Measurements from ENCODE around the gene LCA5L. TPM values are rescaled to one million over a fixed set of nuclear protein-coding genes. Genes with fewer than 3 reads are reported as not detected.
"Not testable (repeated sequence)": the region's sequence is repeated elsewhere in the genome, so short reads cannot be mapped to it uniquely, and the experiment has no call there.

The LCA5L gene
- total and polyA plus RNA-seq, 10 of the 15 experiments (the other 5 are each of a cell fraction or from before 2014, with no cell fraction given), result 0.18 to 0.55 (median 0.27) TPM; not detected in 2

DNA sequence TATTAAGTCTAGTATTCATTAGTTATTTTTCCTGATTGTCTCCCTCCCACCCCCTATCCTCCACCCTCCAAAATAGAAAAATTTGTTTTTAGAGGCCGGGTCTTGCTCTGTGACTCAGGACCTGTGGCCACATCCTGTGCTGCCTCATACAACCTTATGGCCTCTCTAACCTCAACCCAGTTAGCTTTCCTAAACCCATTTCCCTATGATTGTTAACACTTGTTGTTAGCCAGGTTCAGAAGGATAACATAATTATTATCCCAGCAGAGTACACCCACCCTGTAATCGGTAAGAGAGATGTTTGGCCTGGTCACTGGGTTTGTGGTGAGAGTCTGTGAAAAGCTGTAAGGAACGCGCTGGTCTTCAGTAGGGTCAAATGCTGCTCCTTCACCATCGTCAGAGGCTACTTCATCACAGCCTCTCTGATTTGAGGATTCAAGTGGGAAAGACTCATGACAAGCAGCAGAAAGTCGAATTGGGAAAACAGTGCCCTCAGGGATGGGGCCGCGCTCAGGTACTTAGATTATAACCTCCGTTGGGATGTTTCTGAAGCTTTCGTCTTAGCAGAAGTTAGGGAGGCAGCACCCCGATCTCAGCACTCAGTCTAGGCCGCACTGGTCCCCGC, 60.8 kb downstream of the LCA5L start:
- peaks cover 13% of the 10 kb centered on the region for H3K4me1 ChIP-seq (ENCODE audit: control insufficient read depth, insufficient read depth, low read length)
- no peaks in the 10 kb centered on the region for H3K36me3 ChIP-seq (ENCODE audit: control insufficient read depth in 2 of 2, insufficient read depth in 2 of 2, low read length in 1 of 2)
- H3K4me2 ChIP-seq (ENCODE audit: control insufficient read depth, insufficient read depth), result 0 out of 2 replicates have a peak overlapping the region, but pooled peaks have one; percentile 9
- no peaks in the 10 kb centered on the region for H4K20me1 ChIP-seq (ENCODE audit: control insufficient read depth, insufficient read depth)
- BruUV-seq (replicated peaks), result no TSS peak
- ChIA-PET SMC1A (ENCODE audit: uncharacterized antibody, unreplicated experiment) (no interaction called here), CTCF (interaction anchor here (0.7 to 1.0 kb wide), 2 partner anchors 57 to 207 kb away, joined by 3 read pairs; no protein-coding TSS in a partner anchor), POLR2A (no interaction called here), RAD21 (ENCODE audit: unreplicated experiment) (interaction anchor here (0.7 to 0.8 kb wide), 2 partner anchors 9 to 11 kb away, joined by 3 to 4 read pairs; no protein-coding TSS in a partner anchor)
- H3K4me3 ChIP-seq, result no peak overlapping the region
- DNase-seq (ENCODE audit: low read depth, low spot score) (no peak), FAIRE-seq (no peak), ATAC-seq (no peak)
- TF ChIP-seq NFYB (IDR thresholded peaks at IDR 0.05; ENCODE audit: insufficient read depth, low read depth, low read length) (no peak), WRNIP1 (IDR thresholded peaks at IDR 0.05; ENCODE audit: borderline replicate concordance, low read depth, low read length) (no peak), RBBP5 (conservative IDR thresholded peaks at IDR 0.05) (no peak), ZBED1 (IDR thresholded peaks at IDR 0.05; ENCODE audit: borderline replicate concordance) (no peak), MEF2A (IDR thresholded peaks at IDR 0.05; ENCODE audit: insufficient read depth, low read depth, low read length) (no peak), HCFC1 (IDR thresholded peaks at IDR 0.05; ENCODE audit: low read length) (no peak), CEBPB (IDR thresholded peaks at IDR 0.05; ENCODE audit: borderline replicate concordance in 1 of 2, low read depth in 2 of 2, low read length in 2 of 2) (no peak), PAX8 (IDR thresholded peaks at IDR 0.05) (no peak)
- TF ChIP-seq, protein P1, sequence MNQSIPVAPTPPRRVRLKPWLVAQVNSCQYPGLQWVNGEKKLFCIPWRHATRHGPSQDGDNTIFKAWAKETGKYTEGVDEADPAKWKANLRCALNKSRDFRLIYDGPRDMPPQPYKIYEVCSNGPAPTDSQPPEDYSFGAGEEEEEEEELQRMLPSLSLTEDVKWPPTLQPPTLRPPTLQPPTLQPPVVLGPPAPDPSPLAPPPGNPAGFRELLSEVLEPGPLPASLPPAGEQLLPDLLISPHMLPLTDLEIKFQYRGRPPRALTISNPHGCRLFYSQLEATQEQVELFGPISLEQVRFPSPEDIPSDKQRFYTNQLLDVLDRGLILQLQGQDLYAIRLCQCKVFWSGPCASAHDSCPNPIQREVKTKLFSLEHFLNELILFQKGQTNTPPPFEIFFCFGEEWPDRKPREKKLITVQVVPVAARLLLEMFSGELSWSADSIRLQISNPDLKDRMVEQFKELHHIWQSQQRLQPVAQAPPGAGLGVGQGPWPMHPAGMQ (IDR thresholded peaks at IDR 0.05; ENCODE audit: borderline replicate concordance), result no peak
- H3K27ac ChIP-seq (ENCODE audit: control insufficient read depth, insufficient read depth), result no peak overlapping the region
- H3K9ac ChIP-seq (ENCODE audit: control insufficient read depth, insufficient read depth, low read length), result no peak overlapping the region
- in situ Hi-C loops (cut with MboI), result loop anchor here (5.0 kb wide), 1 partner anchor 202 kb away; the partner anchor contains the start of gene PSMG1
- no peaks in the 10 kb centered on the region for H3K9me3 ChIP-seq (replicated peaks; ENCODE audit: control insufficient read depth, insufficient read depth, low read length)
- no peaks in the 10 kb centered on the region for H3K27me3 ChIP-seq (replicated peaks in 1 of 2; ENCODE audit: control insufficient read depth in 2 of 2, insufficient read depth in 2 of 2, low read length in 1 of 2)
- WGBS (ENCODE audit: insufficient coverage, insufficient replicate concordance, low lambda C conversion rate, missing lambda C conversion rate), result 86% methylated on average over 13 of the region's 13 CpGs
- peaks cover 17% of the 10 kb centered on the region for H3K79me2 ChIP-seq (ENCODE audit: control insufficient read depth, insufficient read depth, low read length)
- no peak overlapping the region for H2AFZ ChIP-seq (ENCODE audit: control insufficient read depth, low read depth, low read length)
- intact Hi-C loops (cut with micrococcal nuclease; ENCODE audit: unreplicated experiment), result loop anchor here (5.0 kb wide), 2 partner anchors 72 to 202 kb away; partner anchors contain the start of genes BRWD1 and PSMG1

DNA sequence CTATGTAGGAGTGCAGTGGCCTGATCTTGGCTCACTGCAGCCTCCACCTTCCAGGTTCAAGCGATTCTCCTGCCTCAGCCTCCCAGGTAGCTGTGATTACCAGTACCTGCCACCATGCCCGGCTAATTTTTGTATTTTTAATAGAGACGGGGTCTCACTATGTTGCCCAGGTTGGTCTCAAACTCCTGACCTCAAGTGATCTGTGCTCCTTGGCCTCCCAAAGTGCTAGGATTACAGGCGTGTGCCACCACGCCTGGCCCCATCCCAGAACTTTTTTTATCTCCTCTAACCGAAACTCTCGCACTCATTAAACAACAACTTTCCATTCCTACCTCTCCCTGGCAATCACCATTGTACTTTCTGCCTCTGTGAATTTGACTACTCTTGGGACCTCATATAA, 63.5 kb downstream of the LCA5L start:
- H3K9me3 ChIP-seq (replicated peaks; ENCODE audit: control insufficient read depth, insufficient read depth, low read length); H3K27ac ChIP-seq (ENCODE audit: control insufficient read depth, insufficient read depth); BruUV-seq (replicated peaks); ATAC-seq; H3K4me2 ChIP-seq (ENCODE audit: control insufficient read depth, insufficient read depth); in situ Hi-C loops (cut with MboI); SMC1A ChIA-PET (ENCODE audit: uncharacterized antibody, unreplicated experiment); DNase-seq (ENCODE audit: low read depth, low spot score); H2AFZ ChIP-seq (ENCODE audit: control insufficient read depth, low read depth, low read length); H3K79me2 ChIP-seq (ENCODE audit: control insufficient read depth, insufficient read depth, low read length); H3K9ac ChIP-seq (ENCODE audit: control insufficient read depth, insufficient read depth, low read length); RAD21 ChIA-PET (ENCODE audit: unreplicated experiment); FAIRE-seq; intact Hi-C loops (cut with micrococcal nuclease; ENCODE audit: unreplicated experiment); H3K4me3 ChIP-seq; H4K20me1 ChIP-seq (ENCODE audit: control insufficient read depth, insufficient read depth); H3K36me3 ChIP-seq (ENCODE audit: control insufficient read depth in 2 of 2, insufficient read depth in 2 of 2, low read length in 1 of 2); POLR2A ChIA-PET; H3K4me1 ChIP-seq (ENCODE audit: control insufficient read depth, insufficient read depth, low read length); H3K27me3 ChIP-seq (replicated peaks in 1 of 2; ENCODE audit: control insufficient read depth in 2 of 2, insufficient read depth in 2 of 2, low read length in 1 of 2): not testable (repeated sequence)
- CTCF ChIA-PET, result interaction anchor here (0.6 kb wide), 1 partner anchor 77 kb away, joined by 3 read pairs; no protein-coding TSS in a partner anchor
- 97% methylated on average over 7 of the region's 7 CpGs for WGBS (ENCODE audit: insufficient coverage, insufficient replicate concordance, low lambda C conversion rate, missing lambda C conversion rate)

Data from GM12878 (cell line).